ENCODE measurements around the gene SLC44A5. TPM values are rescaled to one million over a fixed set of nuclear protein-coding genes. Genes with fewer than 3 reads are reported as not detected.

Gene SLC44A5
- total and polyA plus RNA-seq, 10 of the 15 experiments (the other 5 are each of a cell fraction or from before 2014, with no cell fraction given): 0.04 to 1.3 TPM; not detected in 8

DNA sequence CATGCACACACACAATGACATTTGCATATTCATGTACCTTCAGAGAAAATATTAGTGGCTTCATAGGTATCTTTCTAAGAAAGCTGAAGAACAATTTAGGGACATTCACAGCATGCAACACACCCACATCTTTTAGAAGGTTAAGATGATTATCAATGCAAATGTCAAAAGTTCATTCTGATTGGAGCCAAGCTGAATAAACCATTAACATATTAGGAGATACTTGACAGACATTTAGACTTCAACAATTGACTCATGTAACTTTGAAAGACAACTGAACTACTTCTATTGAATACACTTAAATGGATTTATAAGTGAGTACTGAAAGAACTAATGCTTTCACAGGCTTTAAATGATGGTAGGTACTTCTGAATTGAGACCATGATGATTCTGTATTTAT is 365.7 kb downstream of the SLC44A5 start:
- H3K27ac ChIP-seq (ENCODE audit: control insufficient read depth, insufficient read depth): no peak overlapping the region
- H4K20me1 ChIP-seq (ENCODE audit: control insufficient read depth, insufficient read depth): no peaks in the 10 kb centered on the region
- H3K9ac ChIP-seq (ENCODE audit: control insufficient read depth, insufficient read depth, low read length): no peak overlapping the region
- DNase-seq (ENCODE audit: low read depth, low spot score) (no peak), FAIRE-seq (no peak), ATAC-seq (no peak)
- CTCF ChIA-PET: interaction anchor here (0.7 to 1.7 kb wide), 2 partner anchors 12 to 13 kb away, joined by 3 to 6 read pairs; no protein-coding TSS in a partner anchor
- no peaks in the 10 kb centered on the region for H3K4me1 ChIP-seq (ENCODE audit: control insufficient read depth, insufficient read depth, low read length)
- SMC1A ChIA-PET (ENCODE audit: uncharacterized antibody, unreplicated experiment): interaction anchor here (1.2 kb wide), 1 partner anchor 12 kb away, joined by 4 read pairs; no protein-coding TSS in a partner anchor
- POLR2A ChIA-PET: no interaction called here
- no peak overlapping the region for H2AFZ ChIP-seq (ENCODE audit: control insufficient read depth, low read depth, low read length)
- BruUV-seq (replicated peaks): no TSS peak
- H3K36me3 ChIP-seq (ENCODE audit: control insufficient read depth in 2 of 2, insufficient read depth in 2 of 2, low read length in 1 of 2): no peaks in the 10 kb centered on the region
- intact Hi-C loops (cut with micrococcal nuclease; ENCODE audit: unreplicated experiment): no loop called here
- no peaks in the 10 kb centered on the region for H3K79me2 ChIP-seq (ENCODE audit: control insufficient read depth, insufficient read depth, low read length)
- no peaks in the 10 kb centered on the region for H3K9me3 ChIP-seq (replicated peaks; ENCODE audit: control insufficient read depth, insufficient read depth, low read length)
- TF ChIP-seq HDAC6 (IDR thresholded peaks at IDR 0.05; ENCODE audit: unreplicated experiment) (no peak), MYC (IDR thresholded peaks at IDR 0.05; ENCODE audit: insufficient read depth, insufficient read length, insufficient replicate concordance, low read length, severe bottlenecking) (no peak), CHD1 (IDR thresholded peaks at IDR 0.05; ENCODE audit: low read depth, low read length) (no peak)
- in situ Hi-C loops (cut with MboI): no loop called here
- RAD21 ChIA-PET (ENCODE audit: unreplicated experiment): no interaction called here
- no peak overlapping the region for H3K4me2 ChIP-seq (ENCODE audit: control insufficient read depth, insufficient read depth)
- H3K4me3 ChIP-seq: no peak overlapping the region
- H3K27me3 ChIP-seq (replicated peaks in 1 of 2; ENCODE audit: control insufficient read depth in 2 of 2, insufficient read depth in 2 of 2, low read length in 1 of 2): no peaks in the 10 kb centered on the region

DNA sequence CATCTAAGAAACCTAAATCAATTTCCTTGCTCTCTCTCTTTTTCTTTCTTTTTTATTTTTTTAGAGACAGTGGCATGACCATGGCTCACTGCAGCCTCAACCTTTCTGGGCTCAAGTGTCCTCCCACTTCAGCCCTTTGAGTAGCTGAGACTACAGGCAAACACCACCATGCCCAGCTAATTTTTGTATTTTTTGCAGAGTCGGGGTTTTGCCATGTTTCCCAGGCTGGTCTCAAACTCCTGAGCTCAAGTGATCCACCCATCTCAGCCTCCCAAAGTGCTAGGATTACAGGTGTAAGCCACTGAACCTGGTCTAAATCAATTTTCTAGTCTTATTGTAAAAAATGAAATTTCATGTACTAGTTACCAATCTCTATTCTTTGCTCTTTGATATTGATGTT is 367.8 kb downstream of the SLC44A5 start:
- no peaks in the 10 kb centered on the region for H4K20me1 ChIP-seq (ENCODE audit: control insufficient read depth, insufficient read depth)
- no peak overlapping the region for H3K27ac ChIP-seq (ENCODE audit: control insufficient read depth, insufficient read depth)
- WGBS (ENCODE audit: insufficient coverage, insufficient replicate concordance, low lambda C conversion rate, missing lambda C conversion rate): 31% methylated on average over 1 of the region's 1 CpG
- RAD21 ChIA-PET (ENCODE audit: unreplicated experiment): no interaction called here
- no peaks in the 10 kb centered on the region for H3K4me1 ChIP-seq (ENCODE audit: control insufficient read depth, insufficient read depth, low read length)
- H3K9me3 ChIP-seq (replicated peaks; ENCODE audit: control insufficient read depth, insufficient read depth, low read length): no peaks in the 10 kb centered on the region
- no peak for DNase-seq (ENCODE audit: low read depth, low spot score)
- intact Hi-C loops (cut with micrococcal nuclease; ENCODE audit: unreplicated experiment): no loop called here
- SMC1A ChIA-PET (ENCODE audit: uncharacterized antibody, unreplicated experiment): interaction anchor here (1.5 kb wide), 1 partner anchor 10 kb away, joined by 6 read pairs; no protein-coding TSS in a partner anchor
- in situ Hi-C loops (cut with MboI): no loop called here
- H3K9ac ChIP-seq (ENCODE audit: control insufficient read depth, insufficient read depth, low read length): no peak overlapping the region
- H2AFZ ChIP-seq (ENCODE audit: control insufficient read depth, low read depth, low read length): no peak overlapping the region
- no peaks in the 10 kb centered on the region for H3K79me2 ChIP-seq (ENCODE audit: control insufficient read depth, insufficient read depth, low read length)
- no peak for FAIRE-seq
- no peak for ATAC-seq
- H3K36me3 ChIP-seq (ENCODE audit: control insufficient read depth in 2 of 2, insufficient read depth in 2 of 2, low read length in 1 of 2): no peaks in the 10 kb centered on the region
- no peaks in the 10 kb centered on the region for H3K27me3 ChIP-seq (replicated peaks in 1 of 2; ENCODE audit: control insufficient read depth in 2 of 2, insufficient read depth in 2 of 2, low read length in 1 of 2)
- POLR2A ChIA-PET: no interaction called here
- CTCF ChIA-PET: interaction anchor here (1.9 kb wide), 1 partner anchor 10 kb away, joined by 6 read pairs; no protein-coding TSS in a partner anchor
- no TSS peak for BruUV-seq (replicated peaks)
- H3K4me2 ChIP-seq (ENCODE audit: control insufficient read depth, insufficient read depth): no peak overlapping the region
- H3K4me3 ChIP-seq: no peak overlapping the region
- no peak for TF ChIP-seq CBX3 (IDR thresholded peaks at IDR 0.05; ENCODE audit: borderline replicate concordance, low read depth)
- TF ChIP-seq TCF12 (IDR thresholded peaks at IDR 0.05; ENCODE audit: low read depth, low read length): no peak
- TF ChIP-seq TCF7 (IDR thresholded peaks at IDR 0.05; ENCODE audit: borderline replicate concordance): no peak
- no peak for TF ChIP-seq HDGF (IDR thresholded peaks at IDR 0.05)
- TF ChIP-seq, protein P1, sequence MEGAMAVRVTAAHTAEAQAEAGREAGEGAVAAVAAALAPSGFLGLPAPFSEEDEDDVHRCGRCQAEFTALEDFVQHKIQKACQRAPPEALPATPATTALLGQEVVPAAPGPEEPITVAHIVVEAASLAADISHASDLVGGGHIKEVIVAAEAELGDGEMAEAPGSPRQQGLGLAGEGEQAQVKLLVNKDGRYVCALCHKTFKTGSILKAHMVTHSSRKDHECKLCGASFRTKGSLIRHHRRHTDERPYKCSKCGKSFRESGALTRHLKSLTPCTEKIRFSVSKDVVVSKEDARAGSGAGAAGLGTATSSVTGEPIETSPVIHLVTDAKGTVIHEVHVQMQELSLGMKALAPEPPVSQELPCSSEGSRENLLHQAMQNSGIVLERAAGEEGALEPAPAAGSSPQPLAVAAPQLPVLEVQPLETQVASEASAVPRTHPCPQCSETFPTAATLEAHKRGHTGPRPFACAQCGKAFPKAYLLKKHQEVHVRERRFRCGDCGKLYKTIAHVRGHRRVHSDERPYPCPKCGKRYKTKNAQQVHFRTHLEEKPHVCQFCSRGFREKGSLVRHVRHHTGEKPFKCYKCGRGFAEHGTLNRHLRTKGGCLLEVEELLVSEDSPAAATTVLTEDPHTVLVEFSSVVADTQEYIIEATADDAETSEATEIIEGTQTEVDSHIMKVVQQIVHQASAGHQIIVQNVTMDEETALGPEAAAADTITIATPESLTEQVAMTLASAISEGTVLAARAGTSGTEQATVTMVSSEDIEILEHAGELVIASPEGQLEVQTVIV (IDR thresholded peaks at IDR 0.05; ENCODE audit: borderline replicate concordance, partially characterized antibody): no peak
- no peak for TF ChIP-seq LARP7 (IDR thresholded peaks at IDR 0.05)
- TF ChIP-seq, protein P2, sequence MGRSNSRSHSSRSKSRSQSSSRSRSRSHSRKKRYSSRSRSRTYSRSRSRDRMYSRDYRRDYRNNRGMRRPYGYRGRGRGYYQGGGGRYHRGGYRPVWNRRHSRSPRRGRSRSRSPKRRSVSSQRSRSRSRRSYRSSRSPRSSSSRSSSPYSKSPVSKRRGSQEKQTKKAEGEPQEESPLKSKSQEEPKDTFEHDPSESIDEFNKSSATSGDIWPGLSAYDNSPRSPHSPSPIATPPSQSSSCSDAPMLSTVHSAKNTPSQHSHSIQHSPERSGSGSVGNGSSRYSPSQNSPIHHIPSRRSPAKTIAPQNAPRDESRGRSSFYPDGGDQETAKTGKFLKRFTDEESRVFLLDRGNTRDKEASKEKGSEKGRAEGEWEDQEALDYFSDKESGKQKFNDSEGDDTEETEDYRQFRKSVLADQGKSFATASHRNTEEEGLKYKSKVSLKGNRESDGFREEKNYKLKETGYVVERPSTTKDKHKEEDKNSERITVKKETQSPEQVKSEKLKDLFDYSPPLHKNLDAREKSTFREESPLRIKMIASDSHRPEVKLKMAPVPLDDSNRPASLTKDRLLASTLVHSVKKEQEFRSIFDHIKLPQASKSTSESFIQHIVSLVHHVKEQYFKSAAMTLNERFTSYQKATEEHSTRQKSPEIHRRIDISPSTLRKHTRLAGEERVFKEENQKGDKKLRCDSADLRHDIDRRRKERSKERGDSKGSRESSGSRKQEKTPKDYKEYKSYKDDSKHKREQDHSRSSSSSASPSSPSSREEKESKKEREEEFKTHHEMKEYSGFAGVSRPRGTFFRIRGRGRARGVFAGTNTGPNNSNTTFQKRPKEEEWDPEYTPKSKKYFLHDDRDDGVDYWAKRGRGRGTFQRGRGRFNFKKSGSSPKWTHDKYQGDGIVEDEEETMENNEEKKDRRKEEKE (IDR thresholded peaks at IDR 0.05): no peak
- no peak for TF ChIP-seq ETV6 (conservative IDR thresholded peaks at IDR 0.05 in 1 of 2, IDR thresholded peaks at IDR 0.05 in 1 of 2; ENCODE audit: borderline replicate concordance in 1 of 2, low read depth in 1 of 2)
- no peak for TF ChIP-seq POLR2A (IDR thresholded peaks at IDR 0.05; ENCODE audit: low read depth, low read length)

Data from GM12878 (cell line).